Fibroblast of mammary gland (primary cell): ENCODE data around the gene NUP93.

Experiments used
- DNase-seq: peaks from one replicate; pipeline ENCODE4 v3.0.0-alpha.2; 2010; ENCODE audit warnings: low read depth
- H3K4me3 ChIP-seq: 2 replicates; pipeline ENCODE4 v1.5.1; 2011; ENCODE audit warnings: low read depth, mild to moderate bottlenecking, low read length, moderate library complexity; ENCODE audit not compliant: control insufficient read depth
- CTCF ChIP-seq: conservative IDR thresholded peaks from 2 replicates; pipeline ENCODE4 v1.5.1; 2011; ENCODE audit warnings: low read depth, low read length, inconsistent platforms; ENCODE audit not compliant: control insufficient read depth, insufficient read depth

The NUP93 gene

DNA sequence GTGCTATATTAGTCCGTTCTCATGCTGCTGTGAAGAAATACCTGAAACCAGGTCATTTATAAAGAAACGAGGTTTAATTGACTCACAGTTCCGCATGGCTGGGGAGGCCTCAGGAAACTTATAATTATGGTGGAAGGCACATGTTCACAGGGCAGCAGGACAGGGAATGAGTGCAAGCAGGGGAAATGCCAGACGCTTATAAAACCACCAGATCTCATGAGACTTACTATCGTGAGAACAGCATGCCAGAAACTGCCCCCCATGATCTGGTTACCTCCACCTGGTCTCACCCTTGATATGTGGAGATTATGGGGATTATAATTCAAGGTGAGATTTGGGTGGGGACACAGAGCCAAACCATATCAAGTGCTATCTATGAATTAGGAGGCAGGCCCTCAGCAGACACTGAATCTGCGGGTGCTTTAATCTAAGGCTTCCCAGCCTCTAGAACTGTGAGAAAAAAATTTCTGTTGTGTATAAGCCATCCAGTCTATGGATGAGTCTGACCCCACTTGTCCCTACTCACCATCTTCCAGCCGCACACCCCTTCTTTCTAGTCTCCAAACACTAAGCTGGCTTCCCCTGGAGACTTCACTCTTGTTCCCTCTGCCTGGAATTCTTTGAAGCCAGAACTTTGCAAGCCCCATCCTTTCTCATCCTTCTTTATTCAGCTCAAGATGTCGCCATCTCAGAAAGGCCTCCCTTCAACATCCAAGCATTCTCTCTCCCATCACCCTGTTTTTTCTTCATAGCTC, 772 bp upstream of the NUP93 start:
- DNase-seq: peak; percentile 41
- no peak for TF ChIP-seq CTCF

GRCh38 chr16:56732366-56732765, 2.4 kb downstream of the NUP93 start:
- H3K4me3 ChIP-seq: no peak overlapping the region
- no peak for TF ChIP-seq CTCF
- DNase-seq: no peak

More for the DNA sequence above, 772 bp upstream of the NUP93 start:
- peak overlapping the region; percentile 65 for H3K4me3 ChIP-seq

- no peak for DNase-seq
- TF ChIP-seq CTCF: no peak
- no peak overlapping the region for H3K4me3 ChIP-seq
Measured at GRCh38 chr16:56732832-56733231, 2.9 kb downstream of the NUP93 start.

DNA sequence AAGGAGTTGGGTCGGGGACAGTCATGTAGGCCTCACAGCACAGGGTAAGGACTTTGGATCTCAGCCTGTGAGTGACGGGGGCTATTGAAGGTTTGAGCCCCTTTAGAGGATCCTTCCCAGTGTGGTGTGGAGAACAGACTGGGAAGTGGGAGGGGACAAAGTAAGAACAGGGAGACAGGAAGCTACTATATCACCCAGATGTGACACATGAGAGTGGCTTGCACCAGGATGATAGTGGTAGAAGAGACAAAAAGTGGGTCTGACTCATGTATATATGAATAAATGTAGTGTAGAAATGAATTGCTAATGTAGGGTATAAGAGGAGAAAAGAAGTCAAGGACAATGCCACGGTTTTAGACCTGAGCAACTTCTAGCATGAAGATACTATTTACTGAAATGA, 4.5 kb downstream of the NUP93 start:
- no peak overlapping the region for H3K4me3 ChIP-seq
- TF ChIP-seq CTCF: no peak
- DNase-seq: no peak

DNA sequence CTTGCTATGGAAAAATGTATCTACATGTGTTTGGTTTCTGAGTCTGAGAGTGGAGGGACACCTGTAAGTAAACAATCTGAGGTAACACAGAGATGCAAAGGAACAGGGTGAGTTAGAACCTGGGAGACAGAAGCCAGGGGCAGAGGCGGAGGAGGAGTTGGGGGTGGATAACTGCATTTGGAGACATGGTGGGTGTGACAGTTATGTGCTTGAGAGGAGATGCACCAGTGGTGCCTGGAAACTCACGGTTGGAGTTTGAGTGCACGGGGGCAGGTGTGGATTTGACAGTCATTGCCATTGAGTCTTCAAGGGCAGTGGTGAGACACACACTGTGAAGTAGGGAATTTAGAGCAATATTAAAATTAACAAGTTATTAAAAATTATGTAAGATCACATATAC, 6.5 kb downstream of the NUP93 start:
- TF ChIP-seq CTCF: no peak
- DNase-seq: no peak
- H3K4me3 ChIP-seq: no peak overlapping the region

DNA sequence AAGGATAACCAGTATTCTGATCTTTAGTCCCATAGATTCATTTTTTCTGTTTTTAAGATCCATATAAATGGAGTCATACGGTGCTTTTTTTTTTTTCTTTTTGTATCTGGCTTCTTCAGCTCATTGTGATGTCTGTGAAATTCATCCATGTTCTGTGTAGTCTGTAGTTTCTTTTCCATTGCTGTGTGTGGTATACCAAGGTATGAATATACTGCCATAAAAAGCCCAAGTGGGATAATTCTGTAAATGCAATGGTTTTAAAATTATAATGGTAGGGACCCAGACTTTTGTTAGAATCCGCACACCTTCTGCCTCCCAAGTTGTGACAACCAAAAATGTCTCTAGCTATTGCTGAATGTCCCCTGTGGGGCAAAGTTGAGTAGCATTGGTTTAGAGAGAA, 7.6 kb downstream of the NUP93 start:
- no peak for DNase-seq
- no peak overlapping the region for H3K4me3 ChIP-seq
- TF ChIP-seq CTCF: no peak
